Hypothalamus (tissue), 51 donors: ENCODE data around the gene ATP5PB.

Experiments
- DNase-seq, 51 donors: peaks; one replicate each; lab custom pipeline; 2025; lab: John Stamatoyannopoulos, UW

The ATP5PB gene

GRCh38 chr1:111504097-111504496 is 54.8 kb downstream of the ATP5PB start:
- no peak for DNase-seq

DNA sequence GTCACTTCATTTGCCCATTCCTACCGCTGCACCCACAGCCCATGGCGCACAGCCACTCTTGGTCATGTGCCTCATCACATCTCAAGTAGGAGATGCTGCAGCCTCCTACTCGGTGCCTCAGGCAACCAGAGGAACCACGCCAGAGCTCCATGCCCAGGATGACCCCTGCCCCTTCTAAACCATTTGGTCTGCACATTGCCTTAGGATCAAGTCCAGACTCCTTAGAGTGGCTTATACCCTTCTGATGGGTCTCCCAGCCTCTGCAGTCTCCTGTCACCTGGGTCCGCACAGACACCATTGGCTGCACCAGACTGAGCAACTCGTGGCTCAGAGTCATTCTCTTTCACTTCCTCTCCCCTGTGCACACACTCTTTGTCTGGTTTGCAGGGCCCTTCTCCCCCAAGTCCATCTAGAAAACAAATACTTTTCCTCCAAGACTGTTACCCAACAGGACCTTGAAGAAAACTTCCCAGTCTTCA is 56.4 kb downstream of the ATP5PB start:
- peak in 6 of 51 donors; percentile 13 to 37 (median 21) for DNase-seq

DNA sequence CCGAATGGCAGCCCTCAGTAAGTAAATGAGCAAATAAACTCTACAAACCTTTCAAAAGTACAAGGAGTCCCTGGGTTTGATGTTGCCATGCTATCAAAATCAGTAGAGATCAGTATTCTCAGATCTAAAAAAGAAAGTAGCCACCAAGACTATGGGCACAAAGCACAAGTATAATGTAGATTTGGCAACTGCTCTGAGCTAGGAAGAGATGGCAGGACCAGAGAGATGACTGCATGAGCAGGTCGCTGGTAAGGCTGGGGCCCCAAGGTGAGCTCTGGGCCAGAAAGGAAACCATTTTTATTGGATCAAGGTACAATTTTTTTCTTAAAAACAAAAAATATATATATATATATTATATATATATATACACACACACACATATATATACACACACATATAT is 57.3 kb downstream of the ATP5PB start:
- DNase-seq: no peak

DNA sequence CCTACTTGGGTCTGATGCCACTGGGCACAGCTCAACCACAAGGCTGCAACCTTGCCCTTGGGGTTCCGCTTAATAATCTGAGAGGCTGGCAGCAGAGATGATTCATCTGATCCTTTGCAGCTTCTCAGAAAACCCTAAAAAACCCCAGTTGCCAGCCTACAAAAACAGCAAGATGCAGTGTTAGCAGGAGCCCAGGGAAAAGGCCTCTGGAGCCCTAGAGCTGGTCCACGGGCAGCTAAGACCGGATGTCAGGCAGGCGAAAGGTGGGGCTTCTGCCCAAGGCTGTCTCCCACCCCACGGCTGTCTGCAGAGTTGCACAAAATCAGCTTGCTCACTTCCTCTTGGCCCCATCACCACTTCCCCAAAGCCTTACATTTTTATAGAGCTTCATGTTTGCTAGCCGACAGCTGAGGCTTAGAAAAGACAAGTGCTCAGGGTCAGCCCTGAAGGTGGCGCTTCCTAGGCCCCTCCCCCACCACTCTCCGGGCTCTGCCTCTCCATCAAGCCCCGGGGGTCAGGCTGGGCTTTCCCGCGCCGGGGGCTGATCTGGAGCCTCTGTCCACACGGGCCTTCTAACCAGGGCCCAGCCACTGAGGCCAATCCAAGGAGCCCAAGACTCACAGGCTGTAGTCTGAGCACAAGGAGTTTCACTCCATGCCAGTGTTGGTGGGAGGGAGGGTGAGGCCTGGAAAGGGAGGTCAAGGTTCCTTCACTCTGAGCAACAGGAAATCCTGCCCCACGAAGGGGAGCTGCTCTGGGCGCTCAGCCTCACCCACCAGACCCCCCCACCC is 58.3 kb downstream of the ATP5PB start:
- peak in 31 of 51 donors; percentile 39 to 85 (median 61) for DNase-seq

- peak in 10 of 51 donors; percentile 18 to 57 (median 32) for DNase-seq
These were observed 60.7 kb downstream of the ATP5PB start for GRCh38 chr1:111509997-111510375.

DNA sequence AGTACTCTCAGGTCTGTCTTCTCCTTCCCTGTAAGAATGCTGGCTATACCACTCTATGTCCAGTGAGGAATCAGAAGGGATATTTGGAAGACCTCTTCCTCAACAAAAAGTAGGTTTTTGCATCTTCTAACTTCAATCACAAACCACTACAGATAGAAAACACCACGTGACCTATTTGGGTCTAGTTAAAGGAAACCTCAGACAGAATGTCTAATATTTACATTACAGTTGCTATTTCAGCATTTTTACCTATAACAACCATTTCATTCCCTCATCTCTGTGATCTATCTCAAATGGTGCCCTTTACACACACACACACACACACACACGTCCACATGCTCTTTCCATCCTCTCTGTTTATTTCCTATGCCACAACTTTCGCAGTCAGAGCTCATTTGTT is 62.1 kb downstream of the ATP5PB start:
- no peak for DNase-seq
